Parathyroid adenoma (tissue), 2 donors: Measurements from ENCODE around the gene GSTM5.

ENCODE experiments used
- H2AFZ ChIP-seq: fragments of 300-600 bp; sonication (generic); one replicate; pipeline ENCODE4 v1.7.0; 2017; ENCODE audit warnings: antibody characterized with exemption, mild to moderate bottlenecking
- H3K27ac ChIP-seq: fragments of 300-600 bp; sonication (generic); one replicate; pipeline ENCODE4 v1.7.0; 2017
- H3K27me3 ChIP-seq: fragments of 300-600 bp; sonication (generic); one replicate; pipeline ENCODE4 v1.7.0; 2017; ENCODE audit warnings: low read length; ENCODE audit not compliant: control insufficient read depth, insufficient read depth
- H3K36me3 ChIP-seq: fragments of 300-600 bp; sonication (generic); one replicate; pipeline ENCODE4 v1.7.0; 2017; ENCODE audit warnings: low read length; ENCODE audit not compliant: control insufficient read depth, insufficient read depth
- H3K4me1 ChIP-seq: fragments of 300-600 bp; sonication (generic); one replicate; pipeline ENCODE4 v1.7.0; 2017; ENCODE audit warnings: control low read depth
- H3K4me2 ChIP-seq: fragments of 300-600 bp; sonication (generic); one replicate; pipeline ENCODE4 v1.7.0; 2017; ENCODE audit warnings: low read length
- H3K4me3 ChIP-seq: fragments of 300-600 bp; sonication (generic); one replicate; pipeline ENCODE4 v1.7.0; 2017; ENCODE audit warnings: low read depth, low read length
- H3K79me2 ChIP-seq: fragments of 300-600 bp; sonication (generic); one replicate; pipeline ENCODE4 v1.7.0; 2017; ENCODE audit warnings: control low read depth
- H3K9ac ChIP-seq: fragments of 300-600 bp; sonication (generic); one replicate; pipeline ENCODE4 v1.7.0; 2017; ENCODE audit warnings: mild to moderate bottlenecking
- H3K9me3 ChIP-seq: fragments of 300-600 bp; sonication (generic); one replicate; pipeline ENCODE4 v1.7.0; 2017; ENCODE audit warnings: low read length; ENCODE audit not compliant: control insufficient read depth
- CTCF ChIP-seq: fragments of 300-600 bp; sonication (generic); IDR thresholded peaks from one replicate; pipeline ENCODE4 v1.7.0; 2017; ENCODE audit warnings: antibody characterized with exemption, mild to moderate bottlenecking
- donor health status: primary hyperparathyroidism.

Gene GSTM5

GRCh38 chr1:109717729-109718128 is 5.7 kb downstream of the GSTM5 start:
- Histone ChIP-seq H3K4me3 (no peak overlapping the region), H3K4me2 (no peak overlapping the region), H3K79me2 (no peaks in the 10 kb centered on the region), H3K9me3 (no peaks in the 10 kb centered on the region), H2AFZ (no peak overlapping the region), H3K27ac (no peak overlapping the region), H3K4me1 (no peaks in the 10 kb centered on the region), H3K9ac (no peak overlapping the region), H3K36me3 (no peaks in the 10 kb centered on the region), H3K27me3 (no peaks in the 10 kb centered on the region)
- no peak for TF ChIP-seq CTCF

DNA sequence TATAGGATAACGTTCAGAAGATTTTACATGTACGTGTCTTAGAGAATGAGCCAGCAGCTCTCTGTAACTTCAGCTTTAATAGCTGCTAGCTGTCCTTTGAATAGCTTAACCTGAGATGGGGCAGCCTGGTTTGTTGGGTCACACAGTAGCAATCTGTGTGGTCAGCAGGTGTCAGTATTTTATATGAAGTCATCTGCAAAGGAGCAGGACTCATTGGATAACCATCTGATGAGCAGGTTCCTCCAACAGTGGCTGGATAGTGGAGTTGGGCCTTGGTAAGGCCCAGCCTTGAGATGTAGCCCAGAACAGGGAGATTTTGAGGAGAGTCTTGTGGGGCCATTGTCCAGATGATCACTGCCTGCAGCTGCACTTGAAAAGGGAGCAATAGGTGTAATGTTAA is 6.4 kb downstream of the GSTM5 start:
- H3K27me3 ChIP-seq = no peaks in the 10 kb centered on the region
- no peaks in the 10 kb centered on the region for H3K4me1 ChIP-seq
- H3K4me3 ChIP-seq = no peak overlapping the region
- TF ChIP-seq CTCF = peak; percentile 10
- no peak overlapping the region for H2AFZ ChIP-seq
- no peak overlapping the region for H3K4me2 ChIP-seq
- H3K9me3 ChIP-seq = no peaks in the 10 kb centered on the region
- no peak overlapping the region for H3K27ac ChIP-seq
- H3K36me3 ChIP-seq = no peaks in the 10 kb centered on the region
- no peak overlapping the region for H3K9ac ChIP-seq
- no peaks in the 10 kb centered on the region for H3K79me2 ChIP-seq

DNA sequence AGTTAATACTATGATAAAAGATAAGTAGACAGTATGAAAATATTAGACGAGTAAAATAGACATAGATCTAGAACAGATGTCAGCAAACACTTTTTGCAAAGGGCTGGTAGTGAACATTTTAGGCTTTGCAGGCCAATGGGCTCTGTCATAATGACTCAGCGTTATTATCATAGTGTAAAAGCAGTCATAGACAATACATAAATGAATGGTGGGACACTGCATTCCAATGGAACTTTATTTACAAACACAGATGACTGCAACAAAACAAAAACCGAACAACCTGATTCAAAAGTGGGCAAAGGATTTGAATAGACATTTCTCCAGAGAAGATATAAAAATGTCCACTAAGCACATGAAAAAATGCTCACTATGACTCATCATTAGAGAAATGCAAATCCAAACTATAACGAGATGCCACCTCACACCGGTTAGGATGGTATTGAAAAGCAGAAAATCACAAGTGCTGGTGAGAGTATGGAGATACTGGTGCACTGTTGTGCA is 7.3 kb downstream of the GSTM5 start:
- H3K36me3 ChIP-seq = no peaks in the 10 kb centered on the region
- H3K9me3 ChIP-seq = no peaks in the 10 kb centered on the region
- no peaks in the 10 kb centered on the region for H3K27me3 ChIP-seq
- H2AFZ ChIP-seq = no peak overlapping the region
- no peaks in the 10 kb centered on the region for H3K79me2 ChIP-seq
- no peak overlapping the region for H3K4me2 ChIP-seq
- H3K9ac ChIP-seq = no peak overlapping the region
- no peak for TF ChIP-seq CTCF
- H3K4me1 ChIP-seq = no peaks in the 10 kb centered on the region
- no peak overlapping the region for H3K27ac ChIP-seq
- no peak overlapping the region for H3K4me3 ChIP-seq

DNA sequence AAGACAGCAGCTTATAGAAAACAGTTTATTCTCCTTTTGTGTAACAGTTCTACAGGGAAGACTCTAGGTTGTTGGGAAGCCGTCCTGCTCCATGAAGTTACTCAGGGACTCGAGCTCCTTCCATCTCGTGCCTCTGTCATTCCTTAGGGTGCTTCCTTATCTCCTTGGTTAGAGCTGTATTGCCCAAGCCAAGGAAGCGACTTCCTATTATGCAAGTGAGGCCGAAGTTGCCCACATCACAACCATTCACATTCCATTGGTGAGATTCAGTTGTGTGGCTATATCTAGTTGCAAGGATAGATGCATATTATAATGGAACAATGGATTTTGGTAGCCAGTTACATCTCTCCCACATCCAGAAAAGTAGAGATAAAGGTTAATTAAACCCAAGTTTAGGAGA is 9.0 kb downstream of the GSTM5 start:
- no peak overlapping the region for H3K4me2 ChIP-seq
- no peak overlapping the region for H3K4me3 ChIP-seq
- H3K9ac ChIP-seq = no peak overlapping the region
- no peaks in the 10 kb centered on the region for H3K36me3 ChIP-seq
- no peak overlapping the region for H3K27ac ChIP-seq
- no peaks in the 10 kb centered on the region for H3K4me1 ChIP-seq
- no peak for TF ChIP-seq CTCF
- no peaks in the 10 kb centered on the region for H3K79me2 ChIP-seq
- H3K27me3 ChIP-seq = no peaks in the 10 kb centered on the region
- no peaks in the 10 kb centered on the region for H3K9me3 ChIP-seq
- no peak overlapping the region for H2AFZ ChIP-seq

GRCh38 chr1:109721971-109722370 is 9.9 kb downstream of the GSTM5 start:
- H3K4me1 ChIP-seq = no peaks in the 10 kb centered on the region
- no peak overlapping the region for H2AFZ ChIP-seq
- no peaks in the 10 kb centered on the region for H3K9me3 ChIP-seq
- H3K27me3 ChIP-seq = no peaks in the 10 kb centered on the region
- H3K79me2 ChIP-seq = no peaks in the 10 kb centered on the region
- no peak overlapping the region for H3K4me3 ChIP-seq
- H3K27ac ChIP-seq = no peak overlapping the region
- no peak overlapping the region for H3K9ac ChIP-seq
- no peak overlapping the region for H3K4me2 ChIP-seq
- H3K36me3 ChIP-seq = no peaks in the 10 kb centered on the region
- no peak for TF ChIP-seq CTCF
